HG03575 (cell line): ENCODE results near the gene CMTM7.

Experiments
- ATAC-seq: cut with Tn5 transposase; IDR thresholded peaks from one replicate; pipeline ENCODE4 v1.9.1; 2021; ENCODE audit not compliant: unreplicated experiment, insufficient number of reproducible peaks, low FRiP score; ENCODE audit errors: extremely low read depth

CMTM7 gene

GRCh38 chr3:32500880-32501782 lies 109.5 kb downstream of the CMTM7 start:
- ATAC-seq = no peak

- no peak for ATAC-seq
These were observed 110.1 kb downstream of the CMTM7 start for GRCh38 chr3:32501783-32502117.

GRCh38 chr3:32502118-32502945 lies 110.7 kb downstream of the CMTM7 start, which contains the start of gene CMTM6:
CMTM6 (minus strand) TSS chr3:32502852; CDS start chr3:32502745, 107 bp downstream.
- no peak for ATAC-seq

- no peak for ATAC-seq
These were observed 111.3 kb downstream of the CMTM7 start for GRCh38 chr3:32502946-32503286.
